ENCODE measurements around the gene FARS2. TPM values are rescaled to one million over a fixed set of nuclear protein-coding genes. Genes with fewer than 3 reads are reported as not detected.

FARS2 gene
- 10 to 100 TPM; 16.2 to 18.3 TPM for total RNA-seq
- 10.0 TPM for polyA plus RNA-seq (2013, experiment 1 of 2)
- polyA plus RNA-seq (2013, experiment 2 of 2), result 8.9 TPM
- long read RNA-seq, experiment 1, partial matches to known transcripts, result 0 of 3 reads
- long read RNA-seq, experiment 1, other reads (novel, unspliced or antisense), result 0 of 3 reads
- long read RNA-seq, experiment 2, transcript FARS2-201 (7 exons, 1,663 nt), result major isoform, 15 of 26 reads
- long read RNA-seq, experiment 2, partial matches to known transcripts, result 0 of 26 reads
- long read RNA-seq, experiment 2, other reads (novel, unspliced or antisense), result 11 of 26 reads
- long read RNA-seq, experiment 3, transcript FARS2-201 (7 exons, 1,663 nt), result major isoform, 61 of 103 reads
- long read RNA-seq, experiment 3, transcript FARS2-202 (7 exons, 1,692 nt), result minor isoform, 17 of 103 reads
- long read RNA-seq, experiment 3, partial matches to known transcripts, result 2 of 103 reads
- long read RNA-seq, experiment 3, other reads (novel, unspliced or antisense), result 23 of 103 reads
- long read RNA-seq, experiment 4, transcript FARS2-201 (7 exons, 1,663 nt), result major isoform, 16 of 23 reads
- long read RNA-seq, experiment 4, partial matches to known transcripts, result 2 of 23 reads
- long read RNA-seq, experiment 4, other reads (novel, unspliced or antisense), result 5 of 23 reads

- Histone ChIP-seq H3K4me3 (ENCODE audit: low read length) (peak within 1 kb of the TSS; percentile 100), H3K9ac (ENCODE audit: extremely low read depth, low read length, poor library complexity, severe bottlenecking) (peak within 1 kb of the TSS; percentile 94), H3K4me1 (ENCODE audit: control insufficient read depth, insufficient read depth, low read length) (no peaks in the 10 kb centered on the region), H3K9me3 (ENCODE audit: control insufficient read depth, low read length) (no peaks in the 10 kb centered on the region), H3K36me3 (ENCODE audit: control insufficient read depth, insufficient read depth, low read length) (peaks cover 14% of the 10 kb centered on the region), H3K27me3 (ENCODE audit: control insufficient read depth, insufficient read depth, low read length, poor library complexity, severe bottlenecking) (no peaks in the 10 kb centered on the region), H3K27ac (ENCODE audit: low read depth, low read length) (peak within 1 kb of the TSS; percentile 99)
- Mint-ChIP-seq H3K4me3 (peak within 1 kb of the TSS; percentile 98), H3K27me3 (ENCODE audit: insufficient read depth) (no peaks in the 10 kb centered on the region), H3K9me3 (peaks cover 5% of the 10 kb centered on the region), H3K36me3 (ENCODE audit: low read depth) (peaks cover 25% of the 10 kb centered on the region), H3K4me1 (peaks cover 11% of the 10 kb centered on the region), H3K27ac (peak within 1 kb of the TSS; percentile 100)
- WGBS, 2 experiments (ENCODE audit: insufficient coverage in 1 of 2, insufficient read length in 1 of 2), result 0% methylated on average over 16 to 85 of the region's 85 CpGs
- TF ChIP-seq, protein P1, sequence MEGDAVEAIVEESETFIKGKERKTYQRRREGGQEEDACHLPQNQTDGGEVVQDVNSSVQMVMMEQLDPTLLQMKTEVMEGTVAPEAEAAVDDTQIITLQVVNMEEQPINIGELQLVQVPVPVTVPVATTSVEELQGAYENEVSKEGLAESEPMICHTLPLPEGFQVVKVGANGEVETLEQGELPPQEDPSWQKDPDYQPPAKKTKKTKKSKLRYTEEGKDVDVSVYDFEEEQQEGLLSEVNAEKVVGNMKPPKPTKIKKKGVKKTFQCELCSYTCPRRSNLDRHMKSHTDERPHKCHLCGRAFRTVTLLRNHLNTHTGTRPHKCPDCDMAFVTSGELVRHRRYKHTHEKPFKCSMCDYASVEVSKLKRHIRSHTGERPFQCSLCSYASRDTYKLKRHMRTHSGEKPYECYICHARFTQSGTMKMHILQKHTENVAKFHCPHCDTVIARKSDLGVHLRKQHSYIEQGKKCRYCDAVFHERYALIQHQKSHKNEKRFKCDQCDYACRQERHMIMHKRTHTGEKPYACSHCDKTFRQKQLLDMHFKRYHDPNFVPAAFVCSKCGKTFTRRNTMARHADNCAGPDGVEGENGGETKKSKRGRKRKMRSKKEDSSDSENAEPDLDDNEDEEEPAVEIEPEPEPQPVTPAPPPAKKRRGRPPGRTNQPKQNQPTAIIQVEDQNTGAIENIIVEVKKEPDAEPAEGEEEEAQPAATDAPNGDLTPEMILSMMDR (conservative IDR thresholded peaks at IDR 0.05), result peak; percentile 67
- DNase-seq, result peak; percentile 97
These were observed at the start of gene FARS2, which contains the start of gene LYRM4 for GRCh38 chr6:5260661-5261544. Gene FARS2 (plus strand): TSS chr6:5261513. Gene LYRM4 (minus strand): TSS chr6:5260950. CDS start chr6:5260733, 217 bp downstream.

GRCh38 chr6:5213836-5214235 is 47.5 kb upstream of the FARS2 start:
- WGBS, 2 experiments (ENCODE audit: insufficient coverage in 1 of 2, insufficient read length in 1 of 2), result 90 to 94% methylated on average over 7 to 8 of the region's 8 CpGs
- H3K4me3 ChIP-seq (ENCODE audit: low read length), result no peak overlapping the region
- H3K36me3 ChIP-seq (ENCODE audit: control insufficient read depth, insufficient read depth, low read length), result peaks cover 14% of the 10 kb centered on the region
- TF ChIP-seq, protein P1 (conservative IDR thresholded peaks at IDR 0.05), result peak; percentile 23
- no peak overlapping the region for H3K27ac ChIP-seq (ENCODE audit: low read depth, low read length)
- H3K9me3 ChIP-seq (ENCODE audit: control insufficient read depth, low read length), result no peaks in the 10 kb centered on the region
- Mint-ChIP-seq H3K27ac (no peak overlapping the region), H3K9me3 (no peaks in the 10 kb centered on the region), H3K4me3 (no peak overlapping the region), H3K36me3 (ENCODE audit: low read depth) (peaks cover 4% of the 10 kb centered on the region), H3K27me3 (ENCODE audit: insufficient read depth) (no peaks in the 10 kb centered on the region), H3K4me1 (no peaks in the 10 kb centered on the region)
- no peak overlapping the region for H3K9ac ChIP-seq (ENCODE audit: extremely low read depth, low read length, poor library complexity, severe bottlenecking)
- H3K4me1 ChIP-seq (ENCODE audit: control insufficient read depth, insufficient read depth, low read length), result no peaks in the 10 kb centered on the region
- DNase-seq, result no peak
- no peaks in the 10 kb centered on the region for H3K27me3 ChIP-seq (ENCODE audit: control insufficient read depth, insufficient read depth, low read length, poor library complexity, severe bottlenecking)

DNA sequence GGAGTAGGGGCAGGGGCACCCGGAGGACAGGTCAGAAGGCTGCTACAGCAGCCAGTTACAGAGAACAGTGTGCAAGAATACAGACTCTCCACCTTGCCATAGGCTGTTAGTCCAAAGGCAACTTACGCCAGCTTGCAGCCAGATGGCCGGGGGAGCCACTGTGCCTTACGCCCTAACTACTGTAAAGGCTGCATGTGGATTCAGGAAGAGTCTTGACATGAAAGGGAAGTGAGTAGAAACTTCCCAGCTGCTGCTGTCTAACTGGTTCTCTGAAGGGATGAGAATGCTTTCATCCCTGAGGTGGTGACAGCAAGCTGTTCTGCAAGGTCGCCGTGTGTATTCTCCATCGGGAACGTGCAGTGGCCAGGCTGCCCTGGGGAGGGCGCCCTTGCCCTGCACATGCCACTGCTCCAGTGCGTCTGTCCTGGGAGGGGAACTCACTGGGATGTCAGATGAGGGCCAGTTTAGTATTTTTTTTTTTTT is 46.7 kb upstream of the FARS2 start:
- peak; percentile 94 for DNase-seq
- H3K36me3 ChIP-seq (ENCODE audit: control insufficient read depth, insufficient read depth, low read length), result peaks cover 14% of the 10 kb centered on the region
- H3K27me3 Mint-ChIP-seq (ENCODE audit: insufficient read depth), result no peaks in the 10 kb centered on the region
- no peak overlapping the region for H3K9ac ChIP-seq (ENCODE audit: extremely low read depth, low read length, poor library complexity, severe bottlenecking)
- TF ChIP-seq, protein P1 (conservative IDR thresholded peaks at IDR 0.05), result peak; percentile 98
- H3K9me3 ChIP-seq (ENCODE audit: control insufficient read depth, low read length), result no peaks in the 10 kb centered on the region
- H3K4me1 Mint-ChIP-seq, result no peaks in the 10 kb centered on the region
- no peak overlapping the region for H3K27ac Mint-ChIP-seq
- H3K4me3 Mint-ChIP-seq, result no peak overlapping the region
- H3K9me3 Mint-ChIP-seq, result no peaks in the 10 kb centered on the region
- no peak overlapping the region for H3K4me3 ChIP-seq (ENCODE audit: low read length)
- no peaks in the 10 kb centered on the region for H3K4me1 ChIP-seq (ENCODE audit: control insufficient read depth, insufficient read depth, low read length)
- H3K27ac ChIP-seq (ENCODE audit: low read depth, low read length), result no peak overlapping the region
- 56 to 100% methylated on average over 3 to 10 of the region's 10 CpGs for WGBS, 2 experiments (ENCODE audit: insufficient coverage in 1 of 2, insufficient read length in 1 of 2)
- H3K27me3 ChIP-seq (ENCODE audit: control insufficient read depth, insufficient read depth, low read length, poor library complexity, severe bottlenecking), result no peaks in the 10 kb centered on the region
- H3K36me3 Mint-ChIP-seq (ENCODE audit: low read depth), result peaks cover 4% of the 10 kb centered on the region
